HEK293T (cell line): Measurements from ENCODE around the gene PIEZO2.

Experiments
- BHLHE40 ChIP-seq: fragments of 450-650 bp; IDR thresholded peaks from 2 replicates; pipeline ENCODE4 v1.6.1; 2016; ENCODE audit warnings: mild to moderate bottlenecking, moderate library complexity, borderline replicate concordance
- FOXM1 ChIP-seq: fragments of 450-650 bp; IDR thresholded peaks from 2 replicates; pipeline ENCODE4 v1.6.1; 2017; ENCODE audit warnings: mild to moderate bottlenecking, borderline replicate concordance
- PKNOX1 ChIP-seq: fragments of 450-650 bp; IDR thresholded peaks from 2 replicates; pipeline ENCODE4 v1.6.1; 2016
- SP1 ChIP-seq: fragments of 450-650 bp; IDR thresholded peaks from 2 replicates; pipeline ENCODE4 v1.6.1; 2017
- SUZ12 ChIP-seq: fragments of 450-650 bp; IDR thresholded peaks from 2 replicates; pipeline ENCODE4 v1.6.1; 2016; ENCODE audit warnings: mild to moderate bottlenecking
- ZNF384 ChIP-seq: fragments of 450-650 bp; IDR thresholded peaks from 2 replicates; pipeline ENCODE4 v1.6.1; 2016

GRCh38 chr18:10935588-10935987 is 213.8 kb downstream of the PIEZO2 start:
- no peak for TF ChIP-seq ZNF384
- no peak for TF ChIP-seq SUZ12
- TF ChIP-seq BHLHE40 = no peak
- no peak for TF ChIP-seq SP1
- no peak for TF ChIP-seq FOXM1
- TF ChIP-seq PKNOX1 = no peak
